Spleen (tissue), 11 donors: Measurements from ENCODE around the gene FRMD4A. TPM values are rescaled to one million over a fixed set of nuclear protein-coding genes. Genes with fewer than 3 reads are reported as not detected.

Source experiments
- DNase-seq: peaks from one replicate; pipeline ENCODE4 v3.0.0-alpha.2; 2020
- H3K27ac ChIP-seq, 8 donors: fragments of 200-600 bp; sonication (generic) in 7 of 8; 1 replicate in 4 of 8; 2 replicates in 4 of 8; pipeline versions ENCODE4 v1.5.0 to v1.8.0; 2016 to 2021; ENCODE audit warnings: inconsistent platforms in 4 of 8, mild to moderate bottlenecking in 4 of 8, moderate library complexity in 1 of 8
- H3K27me3 ChIP-seq, 7 donors: fragments of 200-600 bp; sonication (generic) in 6 of 7; replicated peaks in 1 of 7; 1 replicate in 4 of 7; 2 replicates in 3 of 7; pipeline versions ENCODE4 v1.5.0 to v1.8.0; 2016 to 2021; ENCODE audit warnings: inconsistent platforms in 3 of 7, mild to moderate bottlenecking in 1 of 7
- H3K36me3 ChIP-seq, 6 donors: fragments of 200-600 bp; sonication (generic) in 5 of 6; 1 replicate in 4 of 6; 2 replicates in 2 of 6; pipeline versions ENCODE4 v1.5.0 to v1.8.0; 2016 to 2021; ENCODE audit warnings: inconsistent platforms in 2 of 6
- H3K4me1 ChIP-seq, 6 donors: fragments of 200-600 bp; sonication (generic) in 5 of 6; 1 replicate in 3 of 6; 2 replicates in 3 of 6; pipeline versions ENCODE4 v1.5.0 to v1.8.0; 2016 to 2021; ENCODE audit warnings: inconsistent platforms in 3 of 6
- H3K4me3 ChIP-seq, 8 donors: fragments of 200-600 bp; sonication (generic) in 7 of 8; 1 replicate in 4 of 8; 2 replicates in 4 of 8; pipeline versions ENCODE4 v1.5.0 to v1.8.0; 2016 to 2021; ENCODE audit warnings: inconsistent platforms in 4 of 8, mild to moderate bottlenecking in 4 of 8, moderate library complexity in 2 of 8
- H3K9me3 ChIP-seq, 8 donors: fragments of 200-600 bp; sonication (generic) in 7 of 8; 1 replicate in 4 of 8; 2 replicates in 4 of 8; pipeline versions ENCODE4 v1.5.0 to v1.8.0; 2016 to 2021; ENCODE audit warnings: inconsistent platforms in 4 of 8
- CTCF ChIP-seq, 11 experiments: fragments of 200-600 bp in 7 of 11; fragments of 450-650 bp in 4 of 11; sonication (generic) in 4 of 11; IDR thresholded peaks in 8 of 11; conservative IDR thresholded peaks in 3 of 11; 1 replicate in 7 of 11; 2 replicates in 4 of 11; pipeline versions ENCODE4 v1.4.0 to v1.8.0; 2016 to 2021; ENCODE audit warnings: antibody characterized with exemption in 11 of 11, inconsistent platforms in 4 of 11, mild to moderate bottlenecking in 1 of 11
- POLR2A ChIP-seq, 3 donors: fragments of 450-650 bp; IDR thresholded peaks; one replicate each; pipeline ENCODE4 v1.5.1; 2017; ENCODE audit warnings: antibody characterized with exemption in 3 of 3, mild to moderate bottlenecking in 1 of 3
- POLR2AphosphoS5 ChIP-seq, 3 donors: sonication (generic); formaldehyde crosslinking; IDR thresholded peaks; one replicate each; pipeline ENCODE4 v1.5.1; 2017; ENCODE audit warnings: antibody characterized with exemption in 3 of 3
- WGBS, 5 donors: extraction: QIAGEN DNeasy Blood & Tissue Kit in 3 of 5; methylation state at CpG; one replicate each; pipeline versions ENCODE4 v1.1.5 to v1.1.7; 2013 to 2018; 5-methylcytosine and 5-hydroxymethylcytosine counted together
- intact Hi-C: fragments of 100-400 bp; cut with DNase I; formaldehyde crosslinking; loops from one replicate; pipeline ENCODE4 v1.15.0; 2023; ENCODE audit warnings: low total_unique reads
- polyA plus RNA-seq, 3 donors: library from polyadenylated mRNA; stranded (reverse); fragments of 200-250 nt; gene quantifications; one replicate each; pipeline ENCODE4 v1.2.1, GENCODE V29; 2013
- total RNA-seq, 7 donors: library from RNA; depleted of rRNA in 3 of 7; stranded (reverse); fragments of >200 nt in 3 of 7; fragmentation: NEBNext Ultra II Directional in 4 of 7; extraction: Animal tissue kit (Norgen Biotek cat#: 25700) in 4 of 7; gene quantifications; one replicate each; pipeline versions ENCODE4 v1.1.0 to v1.2.1, GENCODE V29; 2016 to 2021
- donor health status: healthy with polysubstance abuse.
- donor health status: DM: no; HTN: no; CAD: no; lungs with moderate emphysema.
- donor health status: DM: no; HTN: no; CAD: no.
- donor health status: Bipolar disorder and iron deficiency.
- donor health status: healthy.
- donor health status: DM: no; HTN: no; CAD: no.
- donor health status: DM: yes; HTN: yes; CAD: no.

Gene FRMD4A
- total and polyA plus RNA-seq, 10 donors = 9.2 to 141 (median 80.5) TPM

- intact Hi-C loops = no loop called here
Measured at GRCh38 chr10:14003517-14004184, 327.1 kb downstream of the FRMD4A start.

GRCh38 chr10:14001298-14002040, 329.3 kb downstream of the FRMD4A start:
- DNase-seq = no peak

More at GRCh38 chr10:14003517-14004184, 327.1 kb downstream of the FRMD4A start:
- Histone ChIP-seq H3K27ac (no peak overlapping the region), H3K36me3 (no peaks in the 10 kb centered on the region), H3K9me3 (no peaks in the 10 kb centered on the region), H3K4me1 (peaks cover 0 to 23% (median 7%) of the 10 kb centered on the region in 6 donors), H3K27me3 (peaks cover 0 to 14% (median 5%) of the 10 kb centered on the region in 7 donors), H3K4me3 (no peak overlapping the region)
- TF ChIP-seq POLR2AphosphoS5 (IDR thresholded peaks at IDR 0.05) (no peak), CTCF (IDR thresholded peaks at IDR 0.05 in 8 of 11, conservative IDR thresholded peaks at IDR 0.05 in 3 of 11) (no peak), POLR2A (IDR thresholded peaks at IDR 0.05) (no peak)
- no peak for DNase-seq
- WGBS, 5 donors = 69 to 77% (median 72%) methylated on average over 9 of the region's 9 CpGs

GRCh38 chr10:13998163-13998835, 332.4 kb downstream of the FRMD4A start:
- DNase-seq = no peak
- no peaks in the 10 kb centered on the region for H3K36me3 ChIP-seq
- 47 to 73% (median 63%) methylated on average over 5 of the region's 5 CpGs for WGBS, 5 donors
- intact Hi-C loops = no loop called here
- TF ChIP-seq CTCF (IDR thresholded peaks at IDR 0.05 in 8 of 11, conservative IDR thresholded peaks at IDR 0.05 in 3 of 11) (no peak), POLR2AphosphoS5 (IDR thresholded peaks at IDR 0.05) (no peak), POLR2A (IDR thresholded peaks at IDR 0.05) (no peak)
- H3K27me3 ChIP-seq = no peaks in the 10 kb centered on the region
- H3K4me3 ChIP-seq = no peak overlapping the region
- peaks cover 0 to 4% (median 0%) of the 10 kb centered on the region in 8 donors for H3K9me3 ChIP-seq
- no peak overlapping the region for H3K27ac ChIP-seq
- peaks cover 2 to 22% (median 6%) of the 10 kb centered on the region in 6 donors for H3K4me1 ChIP-seq

More at GRCh38 chr10:14001298-14002040, 329.3 kb downstream of the FRMD4A start:
- no peaks in the 10 kb centered on the region for H3K36me3 ChIP-seq
- intact Hi-C loops = no loop called here
- TF ChIP-seq POLR2AphosphoS5 (IDR thresholded peaks at IDR 0.05) = no peak
- TF ChIP-seq POLR2A (IDR thresholded peaks at IDR 0.05) = no peak
- TF ChIP-seq CTCF (IDR thresholded peaks at IDR 0.05 in 8 of 11, conservative IDR thresholded peaks at IDR 0.05 in 3 of 11) = no peak
- peaks cover 0 to 4% (median 0%) of the 10 kb centered on the region in 8 donors for H3K9me3 ChIP-seq
- H3K27me3 ChIP-seq = no peaks in the 10 kb centered on the region
- no peak overlapping the region for H3K27ac ChIP-seq
- peaks cover 0 to 4% (median 0%) of the 10 kb centered on the region in 6 donors for H3K4me1 ChIP-seq
- 91 to 93% (median 91%) methylated on average over 10 of the region's 10 CpGs for WGBS, 5 donors
- no peak overlapping the region for H3K4me3 ChIP-seq
